Neural cell (in vitro differentiated cells): ENCODE results near the gene CPT1A. TPM values are rescaled to one million over a fixed set of nuclear protein-coding genes. Genes with fewer than 3 reads are reported as not detected.

Experiments used
- H2AFZ ChIP-seq: fragments of 200-600, 300-800 bp; sonication (generic), shearing (Covaris generic); 2 replicates; pipeline ENCODE4 v1.6.0; 2014; ENCODE audit warnings: low read depth, mild to moderate bottlenecking, antibody characterized with exemption, low read length, moderate library complexity
- H3F3A ChIP-seq: fragments of 200-600 bp; shearing (Covaris generic); 2 replicates; pipeline ENCODE4 v1.6.1; 2016; ENCODE audit warnings: mild to moderate bottlenecking, moderate library complexity, mixed read lengths, antibody characterized with exemption, low read length; ENCODE audit not compliant: insufficient read depth, poor library complexity, severe bottlenecking
- H3K27ac ChIP-seq: fragments of 200-600, 300-800 bp; sonication (generic), shearing (Covaris generic); 2 replicates; pipeline ENCODE4 v1.5.1; 2014; ENCODE audit warnings: mild to moderate bottlenecking, low read length, moderate library complexity
- H3K27me3 ChIP-seq: fragments of 300-800, 200-600 bp; sonication (generic), shearing (Covaris generic); 2 replicates; pipeline ENCODE4 v1.6.0; 2014; ENCODE audit warnings: mild to moderate bottlenecking, low read depth, low read length, moderate library complexity; ENCODE audit not compliant: insufficient read depth
- H3K36me3 ChIP-seq: fragments of 300-800, 200-600 bp; sonication (generic), shearing (Covaris generic); 2 replicates; pipeline ENCODE4 v1.5.1; 2014; ENCODE audit warnings: mild to moderate bottlenecking, antibody characterized with exemption, low read length, moderate library complexity; ENCODE audit not compliant: insufficient read depth
- H3K4me2 ChIP-seq: fragments of 300-800, 200-600 bp; sonication (generic), shearing (Covaris generic); 2 replicates; pipeline ENCODE4 v1.6.0; 2014; ENCODE audit warnings: mild to moderate bottlenecking, low read length
- H3K4me3 ChIP-seq: fragments of 300-800, 200-600 bp; sonication (generic), shearing (Covaris generic); 2 replicates; pipeline ENCODE4 v1.5.1; 2014; ENCODE audit warnings: mild to moderate bottlenecking, low read length, moderate library complexity
- H3K79me2 ChIP-seq: fragments of 200-600 bp; shearing (Covaris generic); replicated peaks from 2 replicates; pipeline ENCODE4 v1.6.0; 2014; ENCODE audit warnings: mild to moderate bottlenecking, low read length, moderate library complexity; ENCODE audit not compliant: insufficient read depth
- H3K9ac ChIP-seq: fragments of 300-800, 200-600 bp; sonication (generic), shearing (Covaris generic); 2 replicates; pipeline ENCODE4 v1.6.1; 2016; ENCODE audit warnings: mild to moderate bottlenecking, low read length, mixed read lengths
- H3K9me2 ChIP-seq: fragments of 200-600 bp; shearing (Covaris generic); 2 replicates; pipeline ENCODE4 v1.6.1; 2016; ENCODE audit warnings: mild to moderate bottlenecking, low read length, mixed read lengths; ENCODE audit not compliant: insufficient read depth
- H3K9me3 ChIP-seq: fragments of 200-600, 300-800 bp; sonication (generic), shearing (Covaris generic); 2 replicates; pipeline ENCODE4 v1.6.1; 2016; ENCODE audit warnings: mild to moderate bottlenecking, mixed run types, low read length, moderate library complexity, mixed read lengths
- H4K20me1 ChIP-seq: fragments of 200-600 bp; shearing (Covaris generic); 2 replicates; pipeline ENCODE4 v1.6.1; 2016; ENCODE audit warnings: mild to moderate bottlenecking, mixed run types; ENCODE audit not compliant: insufficient read depth
- CTCF ChIP-seq: fragments of 450-650 bp; IDR thresholded peaks from 2 replicates; pipeline ENCODE4 v1.5.1; 2014; ENCODE audit warnings: antibody characterized with exemption, mild to moderate bottlenecking, moderate library complexity; ENCODE audit not compliant: poor library complexity, severe bottlenecking
- EP300 ChIP-seq: fragments of 450-650 bp; conservative IDR thresholded peaks from 2 replicates; pipeline ENCODE4 v1.6.1; 2014; ENCODE audit warnings: antibody characterized with exemption, mild to moderate bottlenecking, moderate library complexity; ENCODE audit not compliant: poor library complexity, severe bottlenecking
- EZH2 ChIP-seq: fragments of 200-600, 300-800 bp; shearing (Covaris generic), sonication (generic); IDR thresholded peaks from 2 replicates; pipeline ENCODE4 v1.6.1; 2014; ENCODE audit warnings: antibody characterized with exemption, low read length, borderline replicate concordance, mild to moderate bottlenecking; ENCODE audit not compliant: insufficient read depth, poor library complexity, severe bottlenecking
- MXI1 ChIP-seq: fragments of 450-650 bp; conservative IDR thresholded peaks from 2 replicates; pipeline ENCODE4 v1.6.1; 2014; ENCODE audit warnings: antibody characterized with exemption, mild to moderate bottlenecking; ENCODE audit not compliant: poor library complexity, severe bottlenecking
- POLR2AphosphoS5 ChIP-seq: IDR thresholded peaks from 2 replicates; pipeline ENCODE4 v1.6.1; 2012
- RAD21 ChIP-seq: fragments of 450-650 bp; conservative IDR thresholded peaks from 2 replicates; pipeline ENCODE4 v1.6.1; 2014; ENCODE audit warnings: antibody characterized with exemption, mild to moderate bottlenecking, moderate library complexity
- REST ChIP-seq: IDR thresholded peaks from 2 replicates; pipeline ENCODE4 v1.6.1; 2012; ENCODE audit warnings: borderline replicate concordance
- SMC3 ChIP-seq: fragments of 450-650 bp; conservative IDR thresholded peaks from 2 replicates; pipeline ENCODE4 v1.6.1; 2014; ENCODE audit warnings: antibody characterized with exemption, mild to moderate bottlenecking, moderate library complexity; ENCODE audit not compliant: poor library complexity
- TAF1 ChIP-seq: IDR thresholded peaks from 2 replicates; pipeline ENCODE4 v1.6.1; 2012; ENCODE audit warnings: low read depth
- polyA plus RNA-seq: library from polyadenylated mRNA; depleted of rRNA; stranded (reverse); fragments of >200 nt; gene quantifications from 2 replicates; pipeline ENCODE4 v1.2.3, GENCODE V29; 2014

Gene CPT1A
- polyA plus RNA-seq, 1 donor from 2014 or later, result 0.35 TPM

GRCh38 chr11:68878022-68878421 is 36.3 kb upstream of the CPT1A start:
- H4K20me1 ChIP-seq, result no peaks in the 10 kb centered on the region
- no peak overlapping the region for H3K4me3 ChIP-seq
- H2AFZ ChIP-seq, result no peak overlapping the region
- H3K36me3 ChIP-seq, result no peaks in the 10 kb centered on the region
- no peak overlapping the region for H3K9ac ChIP-seq
- H3K79me2 ChIP-seq, result no peaks in the 10 kb centered on the region
- no peaks in the 10 kb centered on the region for H3K9me3 ChIP-seq
- no peaks in the 10 kb centered on the region for H3K27me3 ChIP-seq
- no peak overlapping the region for H3K4me2 ChIP-seq
- TF ChIP-seq EZH2 (no peak), MXI1 (no peak), TAF1 (no peak), SMC3 (no peak), POLR2AphosphoS5 (no peak), REST (no peak), EP300 (no peak), RAD21 (no peak), CTCF (no peak)
- no peak overlapping the region for H3K27ac ChIP-seq
- H3F3A ChIP-seq, result no peaks in the 10 kb centered on the region
- H3K9me2 ChIP-seq, result no peaks in the 10 kb centered on the region

DNA sequence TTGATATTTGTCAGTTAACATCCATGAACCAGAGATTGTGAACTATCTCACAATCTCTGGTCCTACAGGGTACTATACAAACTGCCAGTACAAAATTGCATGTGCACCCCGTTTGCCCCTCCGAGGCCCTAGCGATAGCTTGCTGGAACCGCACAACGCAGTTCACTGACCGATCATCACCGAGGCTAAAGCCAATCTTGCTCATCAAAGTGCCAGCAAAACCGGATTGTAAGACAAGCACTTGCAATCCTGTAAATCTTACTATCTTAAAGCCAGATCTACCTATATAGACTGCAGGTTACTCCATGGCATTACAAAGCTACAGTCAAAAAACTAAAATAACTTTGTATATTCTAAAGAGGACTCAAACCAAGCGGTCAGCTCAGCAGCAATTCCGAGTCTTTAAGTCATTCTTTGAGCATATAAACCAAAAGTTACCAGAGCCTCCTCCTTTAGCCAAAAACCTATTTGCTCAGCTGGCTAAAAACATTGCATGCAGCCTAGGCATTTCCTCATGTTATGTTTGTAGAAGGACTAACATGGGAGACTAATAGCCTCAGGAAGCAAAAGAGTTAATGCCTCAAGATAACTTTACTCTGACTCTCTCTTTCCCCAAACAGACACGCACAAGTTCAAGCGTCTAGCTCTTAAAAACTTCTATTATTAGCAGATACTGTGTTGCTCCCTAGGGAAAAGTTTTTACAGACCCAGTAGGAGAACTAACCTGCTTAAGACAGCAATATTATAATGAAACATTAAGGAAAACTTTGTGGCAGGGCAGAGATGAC is 30.7 kb upstream of the CPT1A start:
- H3K79me2 ChIP-seq, result no peaks in the 10 kb centered on the region
- H3K27me3 ChIP-seq, result no peaks in the 10 kb centered on the region
- no peaks in the 10 kb centered on the region for H3K36me3 ChIP-seq
- H3K27ac ChIP-seq, result no peak overlapping the region
- no peak overlapping the region for H3K4me2 ChIP-seq
- TF ChIP-seq CTCF, result no peak
- TF ChIP-seq SMC3, result no peak
- no peak for TF ChIP-seq REST
- TF ChIP-seq POLR2AphosphoS5, result no peak
- no peak for TF ChIP-seq TAF1
- TF ChIP-seq RAD21, result no peak
- TF ChIP-seq MXI1, result no peak
- no peak for TF ChIP-seq EZH2
- TF ChIP-seq EP300, result no peak
- H3K9ac ChIP-seq, result no peak overlapping the region
- no peaks in the 10 kb centered on the region for H3K9me3 ChIP-seq
- no peak overlapping the region for H2AFZ ChIP-seq
- H4K20me1 ChIP-seq, result no peaks in the 10 kb centered on the region
- no peaks in the 10 kb centered on the region for H3F3A ChIP-seq
- H3K9me2 ChIP-seq, result no peaks in the 10 kb centered on the region
- H3K4me3 ChIP-seq, result no peak overlapping the region
